Measurements from ENCODE around the gene NAIF1. TPM values are rescaled to one million over a fixed set of nuclear protein-coding genes. Genes with fewer than 3 reads are reported as not detected.
A peak's percentile ranks its signal among the peaks of the same experiment; 100 is the strongest.

Gene NAIF1
- total RNA-seq, 2 donors from 2014 or later: 5.8 to 8.2 TPM

- DNase-seq (ENCODE audit: low spot score): no peak
Observed at GRCh38 chr9:128091571-128091970, 24.5 kb upstream of the NAIF1 start.

GRCh38 chr9:128091144-128091543 is 24.0 kb upstream of the NAIF1 start:
- H3K36me3 ChIP-seq: no peaks in the 10 kb centered on the region
- peaks cover 0 to 54% of the 10 kb centered on the region in 2 donors for H3K4me1 ChIP-seq
- TF ChIP-seq, protein P1, sequence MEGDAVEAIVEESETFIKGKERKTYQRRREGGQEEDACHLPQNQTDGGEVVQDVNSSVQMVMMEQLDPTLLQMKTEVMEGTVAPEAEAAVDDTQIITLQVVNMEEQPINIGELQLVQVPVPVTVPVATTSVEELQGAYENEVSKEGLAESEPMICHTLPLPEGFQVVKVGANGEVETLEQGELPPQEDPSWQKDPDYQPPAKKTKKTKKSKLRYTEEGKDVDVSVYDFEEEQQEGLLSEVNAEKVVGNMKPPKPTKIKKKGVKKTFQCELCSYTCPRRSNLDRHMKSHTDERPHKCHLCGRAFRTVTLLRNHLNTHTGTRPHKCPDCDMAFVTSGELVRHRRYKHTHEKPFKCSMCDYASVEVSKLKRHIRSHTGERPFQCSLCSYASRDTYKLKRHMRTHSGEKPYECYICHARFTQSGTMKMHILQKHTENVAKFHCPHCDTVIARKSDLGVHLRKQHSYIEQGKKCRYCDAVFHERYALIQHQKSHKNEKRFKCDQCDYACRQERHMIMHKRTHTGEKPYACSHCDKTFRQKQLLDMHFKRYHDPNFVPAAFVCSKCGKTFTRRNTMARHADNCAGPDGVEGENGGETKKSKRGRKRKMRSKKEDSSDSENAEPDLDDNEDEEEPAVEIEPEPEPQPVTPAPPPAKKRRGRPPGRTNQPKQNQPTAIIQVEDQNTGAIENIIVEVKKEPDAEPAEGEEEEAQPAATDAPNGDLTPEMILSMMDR (IDR thresholded peaks at IDR 0.05): no peak
- peak overlapping the region in 1 of 2 donors; percentile 3 for H3K4me3 ChIP-seq
- peak; percentile 83 for DNase-seq (ENCODE audit: low spot score)
- H3K27me3 ChIP-seq: no peaks in the 10 kb centered on the region
- H3K27ac ChIP-seq: no peak overlapping the region
- no peaks in the 10 kb centered on the region for H3K9me3 ChIP-seq

More at GRCh38 chr9:128091571-128091970, 24.5 kb upstream of the NAIF1 start:
- TF ChIP-seq, protein P1 (IDR thresholded peaks at IDR 0.05): no peak
- peak overlapping the region in 1 of 2 donors; percentile 2 for H3K27ac ChIP-seq
- H3K36me3 ChIP-seq: no peaks in the 10 kb centered on the region
- H3K9me3 ChIP-seq: no peaks in the 10 kb centered on the region
- peak overlapping the region in 1 of 2 donors; percentile 3 for H3K4me3 ChIP-seq
- peaks cover 0 to 58% of the 10 kb centered on the region in 2 donors for H3K4me1 ChIP-seq
- H3K27me3 ChIP-seq: no peaks in the 10 kb centered on the region

- TF ChIP-seq, protein P1 (IDR thresholded peaks at IDR 0.05): no peak
- no peak for DNase-seq (ENCODE audit: low spot score)
- H3K9me3 ChIP-seq: no peaks in the 10 kb centered on the region
- no peak overlapping the region for H3K4me3 ChIP-seq
- H3K4me1 ChIP-seq: peaks cover 0 to 39% of the 10 kb centered on the region in 2 donors
- H3K27ac ChIP-seq: no peak overlapping the region
- no peaks in the 10 kb centered on the region for H3K27me3 ChIP-seq
- no peaks in the 10 kb centered on the region for H3K36me3 ChIP-seq
Observed at GRCh38 chr9:128089299-128089698, 22.2 kb upstream of the NAIF1 start.

DNA sequence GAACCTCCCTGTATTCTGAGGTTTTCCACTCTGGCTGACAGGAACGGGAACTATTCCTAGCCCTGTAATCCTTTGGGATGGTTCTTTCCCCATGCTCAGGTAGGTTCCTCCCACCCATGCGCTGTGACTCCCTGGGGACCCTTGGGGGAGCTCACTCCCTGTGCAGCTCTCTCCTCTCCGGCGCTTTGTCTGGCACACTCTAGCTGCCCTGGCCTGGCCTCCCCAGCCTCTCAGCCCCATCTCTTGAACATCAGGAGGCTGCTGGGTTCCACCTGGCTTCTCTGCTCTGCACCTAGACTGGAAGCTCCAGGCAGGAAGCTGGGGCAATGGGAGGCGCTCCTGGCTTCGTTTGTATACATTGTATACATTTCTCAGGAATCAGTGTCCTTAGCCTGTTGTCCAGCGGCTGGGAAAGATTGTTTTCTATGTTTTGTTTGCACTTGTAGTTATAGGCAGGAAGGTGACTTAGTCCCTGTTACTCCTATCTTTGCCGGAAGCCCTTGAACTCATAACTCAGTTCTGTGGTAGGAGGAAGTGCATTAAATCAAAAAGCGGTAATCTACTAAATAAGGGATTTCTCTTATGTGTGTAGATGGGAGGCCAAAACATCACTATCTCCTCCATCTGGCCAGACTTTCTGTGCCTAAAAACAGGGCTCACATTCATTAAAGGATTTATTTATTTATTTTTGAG is 21.3 kb upstream of the NAIF1 start:
- peaks cover 0 to 30% of the 10 kb centered on the region in 2 donors for H3K4me1 ChIP-seq
- TF ChIP-seq, protein P1 (IDR thresholded peaks at IDR 0.05): no peak
- no peaks in the 10 kb centered on the region for H3K27me3 ChIP-seq
- DNase-seq (ENCODE audit: low spot score): no peak
- H3K4me3 ChIP-seq: no peak overlapping the region
- no peaks in the 10 kb centered on the region for H3K36me3 ChIP-seq
- H3K27ac ChIP-seq: no peak overlapping the region
- H3K9me3 ChIP-seq: no peaks in the 10 kb centered on the region

- no peaks in the 10 kb centered on the region for H3K27me3 ChIP-seq
- H3K36me3 ChIP-seq: no peaks in the 10 kb centered on the region
- no peak for DNase-seq (ENCODE audit: low spot score)
- no peak overlapping the region for H3K27ac ChIP-seq
- TF ChIP-seq, protein P1 (IDR thresholded peaks at IDR 0.05): no peak
- no peaks in the 10 kb centered on the region for H3K9me3 ChIP-seq
- no peak overlapping the region for H3K4me3 ChIP-seq
- H3K4me1 ChIP-seq: peaks cover 0 to 18% of the 10 kb centered on the region in 2 donors
Observed at GRCh38 chr9:128087262-128087661, 20.1 kb upstream of the NAIF1 start.

- H3K4me3 ChIP-seq: no peak overlapping the region
- DNase-seq (ENCODE audit: low spot score): no peak
- TF ChIP-seq, protein P1 (IDR thresholded peaks at IDR 0.05): no peak
- H3K36me3 ChIP-seq: no peaks in the 10 kb centered on the region
- no peaks in the 10 kb centered on the region for H3K27me3 ChIP-seq
- H3K27ac ChIP-seq: no peak overlapping the region
- no peaks in the 10 kb centered on the region for H3K9me3 ChIP-seq
- peaks cover 0 to 18% of the 10 kb centered on the region in 2 donors for H3K4me1 ChIP-seq
Observed at GRCh38 chr9:128085943-128086342, 18.8 kb upstream of the NAIF1 start.
